Loucy (cell line): ENCODE results near the gene RIT2.

Experiments used
- H2AFZ ChIP-seq: fragments of 200-600 bp; sonication (generic); 2 replicates; pipeline ENCODE4 v1.6.0; 2016; ENCODE audit warnings: antibody characterized with exemption, mild to moderate bottlenecking, low read length, moderate library complexity
- H3F3A ChIP-seq: fragments of 200-600 bp; 2 replicates; pipeline ENCODE4 v1.6.0; 2016; ENCODE audit warnings: antibody characterized with exemption, low read depth, mild to moderate bottlenecking
- H3K27me3 ChIP-seq: fragments of 200-600 bp; sonication (generic); 2 replicates; pipeline ENCODE4 v1.6.1; 2014; ENCODE audit warnings: low read length, mild to moderate bottlenecking; ENCODE audit not compliant: insufficient read depth, poor library complexity, severe bottlenecking
- H3K36me3 ChIP-seq: fragments of 200-600 bp; sonication (generic); 2 replicates; pipeline ENCODE4 v1.6.1; 2016; ENCODE audit warnings: low read length; ENCODE audit not compliant: insufficient read depth
- H3K4me1 ChIP-seq: fragments of 200-600 bp; sonication (generic); 2 replicates; pipeline ENCODE4 v1.5.1; 2014; ENCODE audit warnings: low read length, mild to moderate bottlenecking; ENCODE audit not compliant: insufficient read depth, poor library complexity, severe bottlenecking
- H3K4me2 ChIP-seq: fragments of 200-600 bp; sonication (generic); 2 replicates; pipeline ENCODE4 v1.6.0; 2014; ENCODE audit warnings: antibody characterized with exemption, low read length, low read depth, mild to moderate bottlenecking; ENCODE audit not compliant: poor library complexity, severe bottlenecking
- H3K4me3 ChIP-seq: fragments of 200-600 bp; sonication (generic); 2 replicates; pipeline ENCODE4 v1.5.1; 2014; ENCODE audit warnings: low read length, mild to moderate bottlenecking, mixed read lengths; ENCODE audit not compliant: poor library complexity, severe bottlenecking
- H3K79me2 ChIP-seq: fragments of 200-600 bp; sonication (generic); 2 replicates; pipeline ENCODE4 v1.6.1; 2014; ENCODE audit warnings: low read length; ENCODE audit not compliant: insufficient read depth
- H3K9ac ChIP-seq: fragments of 200-600 bp; sonication (generic); 2 replicates; pipeline ENCODE4 v1.6.0; 2014; ENCODE audit warnings: mild to moderate bottlenecking, low read depth, low read length, moderate library complexity; ENCODE audit not compliant: poor library complexity, severe bottlenecking
- H3K9me2 ChIP-seq: fragments of 200-600 bp; sonication (generic); replicated peaks from 2 replicates; pipeline ENCODE4 v1.6.1; 2016; ENCODE audit warnings: low read depth, low read length, mixed read lengths
- H3K9me3 ChIP-seq: fragments of 200-600 bp; sonication (generic); 2 replicates; pipeline ENCODE4 v1.6.1; 2014; ENCODE audit warnings: mild to moderate bottlenecking, antibody characterized with exemption, low read length, low read depth; ENCODE audit not compliant: insufficient read depth
- H4K20me1 ChIP-seq: fragments of 200-600 bp; sonication (generic); 2 replicates; pipeline ENCODE4 v1.6.0; 2014; ENCODE audit warnings: antibody characterized with exemption, low read length, mild to moderate bottlenecking; ENCODE audit not compliant: insufficient read depth, poor library complexity, severe bottlenecking
- CTCF ChIP-seq: fragments of 200-600 bp; sonication (generic); conservative IDR thresholded peaks from 2 replicates; pipeline ENCODE4 v1.5.1; 2014; ENCODE audit warnings: mild to moderate bottlenecking, antibody characterized with exemption, low read length
- EZH2phosphoT487 ChIP-seq: fragments of 200-600 bp; IDR thresholded peaks from 2 replicates; pipeline ENCODE4 v1.6.1; 2018; ENCODE audit warnings: antibody characterized with exemption, mild to moderate bottlenecking, moderate library complexity, borderline replicate concordance

The RIT2 gene

GRCh38 chr18:42734520-42734919 is 381.0 kb downstream of the RIT2 start:
- no peak overlapping the region for H2AFZ ChIP-seq
- H3K4me1 ChIP-seq: no peaks in the 10 kb centered on the region
- no peaks in the 10 kb centered on the region for H3K9me3 ChIP-seq
- no peaks in the 10 kb centered on the region for H3F3A ChIP-seq
- no peaks in the 10 kb centered on the region for H3K36me3 ChIP-seq
- no peak for TF ChIP-seq CTCF
- H3K9ac ChIP-seq: no peak overlapping the region
- H3K27me3 ChIP-seq: no peaks in the 10 kb centered on the region
- H3K4me2 ChIP-seq: no peak overlapping the region
- H4K20me1 ChIP-seq: no peaks in the 10 kb centered on the region
- H3K4me3 ChIP-seq: no peak overlapping the region
- no peaks in the 10 kb centered on the region for H3K79me2 ChIP-seq
- no peaks in the 10 kb centered on the region for H3K9me2 ChIP-seq

GRCh38 chr18:42730272-42730671 is 385.2 kb downstream of the RIT2 start:
- H3K4me2 ChIP-seq: no peak overlapping the region
- H3K9me2 ChIP-seq: no peaks in the 10 kb centered on the region
- no peaks in the 10 kb centered on the region for H4K20me1 ChIP-seq
- H3K27me3 ChIP-seq: no peaks in the 10 kb centered on the region
- no peak overlapping the region for H2AFZ ChIP-seq
- H3K9ac ChIP-seq: no peak overlapping the region
- no peaks in the 10 kb centered on the region for H3K9me3 ChIP-seq
- H3K4me1 ChIP-seq: no peaks in the 10 kb centered on the region
- no peaks in the 10 kb centered on the region for H3K79me2 ChIP-seq
- no peaks in the 10 kb centered on the region for H3K36me3 ChIP-seq
- H3K4me3 ChIP-seq: no peak overlapping the region
- no peak for TF ChIP-seq CTCF
- TF ChIP-seq EZH2phosphoT487: no peak
- no peaks in the 10 kb centered on the region for H3F3A ChIP-seq

- no peaks in the 10 kb centered on the region for H3K36me3 ChIP-seq
- no peaks in the 10 kb centered on the region for H3K79me2 ChIP-seq
- no peak overlapping the region for H3K4me3 ChIP-seq
- no peaks in the 10 kb centered on the region for H3K9me3 ChIP-seq
- H4K20me1 ChIP-seq: no peaks in the 10 kb centered on the region
- H3K27me3 ChIP-seq: no peaks in the 10 kb centered on the region
- no peak overlapping the region for H3K9ac ChIP-seq
- H3K9me2 ChIP-seq: no peaks in the 10 kb centered on the region
- no peak overlapping the region for H3K4me2 ChIP-seq
- H3K4me1 ChIP-seq: no peaks in the 10 kb centered on the region
- H3F3A ChIP-seq: no peaks in the 10 kb centered on the region
- TF ChIP-seq EZH2phosphoT487: no peak
- no peak for TF ChIP-seq CTCF
- no peak overlapping the region for H2AFZ ChIP-seq
These were observed 396.3 kb downstream of the RIT2 start for GRCh38 chr18:42719221-42719620.
